ENCODE results near the gene CLIC3.

DNA sequence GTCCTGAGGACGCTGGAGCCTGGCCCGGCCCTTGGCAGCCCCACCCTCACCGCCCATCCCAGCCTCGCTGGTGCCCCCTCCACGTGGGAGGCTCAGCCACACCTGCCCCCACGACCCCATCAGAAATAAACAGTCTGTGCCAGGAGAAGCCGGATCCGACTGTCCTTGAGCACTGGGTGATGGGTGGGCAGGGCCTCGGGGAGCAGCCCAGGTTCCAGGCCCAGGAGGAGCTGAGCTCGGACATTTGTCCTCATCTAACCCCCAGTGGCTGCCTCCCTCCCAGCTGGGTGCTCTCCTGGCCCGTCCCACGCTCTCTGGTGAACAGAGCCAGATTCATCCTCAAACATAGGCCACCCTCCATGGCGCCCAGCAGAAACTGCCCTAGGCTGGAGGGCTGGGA is 23.6 kb downstream of the CLIC3 start:
- TF ChIP-seq, protein P1, sequence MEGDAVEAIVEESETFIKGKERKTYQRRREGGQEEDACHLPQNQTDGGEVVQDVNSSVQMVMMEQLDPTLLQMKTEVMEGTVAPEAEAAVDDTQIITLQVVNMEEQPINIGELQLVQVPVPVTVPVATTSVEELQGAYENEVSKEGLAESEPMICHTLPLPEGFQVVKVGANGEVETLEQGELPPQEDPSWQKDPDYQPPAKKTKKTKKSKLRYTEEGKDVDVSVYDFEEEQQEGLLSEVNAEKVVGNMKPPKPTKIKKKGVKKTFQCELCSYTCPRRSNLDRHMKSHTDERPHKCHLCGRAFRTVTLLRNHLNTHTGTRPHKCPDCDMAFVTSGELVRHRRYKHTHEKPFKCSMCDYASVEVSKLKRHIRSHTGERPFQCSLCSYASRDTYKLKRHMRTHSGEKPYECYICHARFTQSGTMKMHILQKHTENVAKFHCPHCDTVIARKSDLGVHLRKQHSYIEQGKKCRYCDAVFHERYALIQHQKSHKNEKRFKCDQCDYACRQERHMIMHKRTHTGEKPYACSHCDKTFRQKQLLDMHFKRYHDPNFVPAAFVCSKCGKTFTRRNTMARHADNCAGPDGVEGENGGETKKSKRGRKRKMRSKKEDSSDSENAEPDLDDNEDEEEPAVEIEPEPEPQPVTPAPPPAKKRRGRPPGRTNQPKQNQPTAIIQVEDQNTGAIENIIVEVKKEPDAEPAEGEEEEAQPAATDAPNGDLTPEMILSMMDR (IDR thresholded peaks at IDR 0.05; ENCODE audit: insufficient read depth, low read depth, low read length): no peak
- no peak for TF ChIP-seq EZH2 (IDR thresholded peaks at IDR 0.05; ENCODE audit: insufficient read depth, low read length)
